KMS-11 (cell line): Measurements from ENCODE around the gene SPSB3.

Source experiments
- H2AFZ ChIP-seq: fragments of 200-600 bp; sonication (generic); 2 replicates; pipeline ENCODE4 v1.6.1; 2016; ENCODE audit warnings: antibody characterized with exemption, mixed run types, low read depth
- H3K27ac ChIP-seq: fragments of 200-600 bp; sonication (generic); 2 replicates; pipeline ENCODE4 v1.6.1; 2016; ENCODE audit warnings: mild to moderate bottlenecking, mixed run types
- H3K27me3 ChIP-seq: fragments of 200-600 bp; sonication (generic); 2 replicates; pipeline ENCODE4 v1.6.1; 2017; ENCODE audit warnings: mild to moderate bottlenecking, low read depth, mixed run types, moderate library complexity; ENCODE audit not compliant: insufficient read depth
- H3K36me3 ChIP-seq: fragments of 200-600 bp; sonication (generic); 2 replicates; pipeline ENCODE4 v1.6.1; 2017; ENCODE audit warnings: mild to moderate bottlenecking, mixed run types; ENCODE audit not compliant: insufficient read depth
- H3K4me1 ChIP-seq: fragments of 200-600 bp; sonication (generic); 2 replicates; pipeline ENCODE4 v1.6.1; 2016; ENCODE audit warnings: mild to moderate bottlenecking, low read depth, mixed run types; ENCODE audit not compliant: poor library complexity, severe bottlenecking
- H3K4me2 ChIP-seq: fragments of 200-600 bp; sonication (generic); 2 replicates; pipeline ENCODE4 v1.7.0; 2016; ENCODE audit warnings: mild to moderate bottlenecking, mixed run types
- H3K4me3 ChIP-seq: fragments of 200-600 bp; sonication (generic); IDR thresholded peaks from 2 replicates; pipeline ENCODE4 v1.6.1; 2017; ENCODE audit warnings: low read depth, low read length, mixed read lengths; ENCODE audit not compliant: insufficient read depth
- H3K79me2 ChIP-seq: fragments of 200-600 bp; sonication (generic); 2 replicates; pipeline ENCODE4 v1.6.1; 2016; ENCODE audit warnings: low read depth, mixed run types; ENCODE audit not compliant: insufficient read depth
- H3K9ac ChIP-seq: fragments of 200-600 bp; sonication (generic); 2 replicates; pipeline ENCODE4 v1.6.1; 2016; ENCODE audit warnings: mild to moderate bottlenecking, mixed run types
- H4K20me1 ChIP-seq: fragments of 200-600 bp; sonication (generic); 2 replicates; pipeline ENCODE4 v1.6.1; 2016; ENCODE audit warnings: mild to moderate bottlenecking, mixed run types; ENCODE audit not compliant: insufficient read depth
- TF ChIP-seq, protein P1 (sequence below): fragments of 200-600 bp; sonication (generic); conservative IDR thresholded peaks from 2 replicates; pipeline ENCODE4 v1.6.1; 2017; ENCODE audit warnings: low read depth, mild to moderate bottlenecking, antibody characterized with exemption, low read length, moderate library complexity, mixed read lengths

The SPSB3 gene

DNA sequence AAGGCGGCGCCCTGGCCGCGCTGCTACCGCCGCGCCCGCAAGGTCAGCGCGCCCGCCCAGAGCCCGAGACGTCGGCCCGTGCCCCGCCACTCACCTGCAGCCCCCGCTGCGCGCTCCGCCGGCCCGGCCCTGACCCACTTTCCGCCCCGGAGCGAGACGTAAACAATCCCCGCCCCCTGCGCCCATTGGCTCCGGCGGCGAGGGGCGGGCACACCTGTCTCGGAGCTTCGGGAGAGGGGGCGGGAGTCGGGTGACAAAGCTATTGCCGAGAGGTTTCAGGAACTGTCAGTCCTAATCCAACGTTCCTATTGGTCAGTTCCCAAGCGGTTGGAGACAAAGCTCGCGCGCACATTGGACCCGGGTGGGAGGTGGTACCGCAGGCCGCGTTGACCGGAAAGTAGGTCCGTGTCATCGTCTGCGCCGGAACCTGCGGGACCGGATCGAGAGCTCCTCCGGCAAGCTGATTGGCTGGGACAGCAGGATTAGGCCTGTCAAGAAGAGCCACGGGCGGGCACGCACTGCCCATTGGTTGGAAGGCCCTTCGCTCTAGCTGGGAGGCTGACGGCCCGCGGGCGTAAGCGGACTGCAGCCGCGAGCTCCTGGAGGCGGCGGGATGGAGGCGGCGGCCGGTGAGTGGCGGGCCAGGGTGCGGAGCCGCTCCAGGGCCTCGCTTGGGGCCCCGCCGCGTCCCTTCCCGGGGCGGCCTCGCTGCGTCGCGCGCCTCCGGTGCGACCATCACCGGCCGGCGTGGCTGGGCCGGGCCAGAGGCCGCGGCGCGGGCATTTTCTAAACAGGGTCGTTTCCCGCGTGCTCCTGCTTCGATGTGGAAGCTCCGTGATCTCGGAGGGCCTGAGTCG lies at the start of gene SPSB3, which contains the start of gene NUBP2:
SPSB3 (minus strand) TSS at position 164 of the 857 bp plus-strand sequence. CDS start 1,088 bp downstream, outside the sequence.
NUBP2 (plus strand) TSS at position 553 of the 857 bp plus-strand sequence; CDS start at position 614, 61 bp downstream.
- Histone ChIP-seq H3K79me2 (peaks cover 43% of the 10 kb centered on the region), H2AFZ (peak within 1 kb of the TSS; percentile 78), H3K4me2 (peak within 1 kb of the TSS; percentile 84), H3K4me1 (peaks cover 14% of the 10 kb centered on the region), H3K27ac (peak within 1 kb of the TSS; percentile 62), H3K36me3 (no peaks in the 10 kb centered on the region), H3K9ac (peak within 1 kb of the TSS; percentile 69), H4K20me1 (no peaks in the 10 kb centered on the region), H3K4me3 (no peak within 1 kb of the TSS), H3K27me3 (no peaks in the 10 kb centered on the region)
- TF ChIP-seq, protein P1, sequence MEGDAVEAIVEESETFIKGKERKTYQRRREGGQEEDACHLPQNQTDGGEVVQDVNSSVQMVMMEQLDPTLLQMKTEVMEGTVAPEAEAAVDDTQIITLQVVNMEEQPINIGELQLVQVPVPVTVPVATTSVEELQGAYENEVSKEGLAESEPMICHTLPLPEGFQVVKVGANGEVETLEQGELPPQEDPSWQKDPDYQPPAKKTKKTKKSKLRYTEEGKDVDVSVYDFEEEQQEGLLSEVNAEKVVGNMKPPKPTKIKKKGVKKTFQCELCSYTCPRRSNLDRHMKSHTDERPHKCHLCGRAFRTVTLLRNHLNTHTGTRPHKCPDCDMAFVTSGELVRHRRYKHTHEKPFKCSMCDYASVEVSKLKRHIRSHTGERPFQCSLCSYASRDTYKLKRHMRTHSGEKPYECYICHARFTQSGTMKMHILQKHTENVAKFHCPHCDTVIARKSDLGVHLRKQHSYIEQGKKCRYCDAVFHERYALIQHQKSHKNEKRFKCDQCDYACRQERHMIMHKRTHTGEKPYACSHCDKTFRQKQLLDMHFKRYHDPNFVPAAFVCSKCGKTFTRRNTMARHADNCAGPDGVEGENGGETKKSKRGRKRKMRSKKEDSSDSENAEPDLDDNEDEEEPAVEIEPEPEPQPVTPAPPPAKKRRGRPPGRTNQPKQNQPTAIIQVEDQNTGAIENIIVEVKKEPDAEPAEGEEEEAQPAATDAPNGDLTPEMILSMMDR = no peak

DNA sequence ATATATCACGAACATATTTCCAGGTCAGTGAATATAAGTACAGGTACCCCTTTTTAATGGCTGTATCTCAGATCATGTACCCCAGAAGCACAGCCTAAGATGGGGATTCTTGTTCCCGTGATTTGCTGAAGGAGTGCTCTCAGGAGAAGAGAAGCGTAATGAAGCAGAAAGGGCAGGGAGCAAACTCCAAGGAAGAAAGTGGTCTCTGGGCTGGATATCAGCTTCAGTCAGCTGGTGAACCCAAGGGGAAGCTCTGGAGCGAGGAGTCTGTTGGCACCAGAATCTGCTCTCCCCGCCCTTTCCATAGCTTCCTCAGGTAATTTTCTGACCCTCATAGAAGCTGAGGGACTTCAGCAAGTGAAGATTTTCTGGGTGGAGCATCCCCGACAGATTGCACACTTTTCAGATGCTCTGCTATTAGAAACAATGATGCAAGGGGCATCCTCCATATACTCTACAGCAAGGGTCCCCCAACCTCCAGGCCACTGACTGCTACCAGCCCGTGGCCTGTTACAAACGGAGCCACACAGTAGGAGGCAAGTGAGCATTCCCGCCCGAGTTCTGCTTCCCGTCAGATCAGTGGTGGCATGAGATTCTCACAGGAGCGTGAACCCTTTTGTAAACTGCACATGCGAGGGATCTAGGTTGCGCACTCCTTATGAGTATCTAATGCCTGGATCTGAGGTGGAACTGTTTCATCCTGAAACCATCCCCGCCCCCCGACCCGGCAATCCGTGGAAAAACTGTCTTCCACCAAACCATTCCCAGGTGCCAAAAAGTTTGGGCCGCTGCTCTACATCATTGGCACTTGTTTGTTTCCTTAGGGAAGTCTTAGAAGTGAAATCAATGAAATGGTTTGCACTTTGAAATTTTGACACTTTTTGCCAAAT lies 49.1 kb upstream of the SPSB3 start:
- H3K4me3 ChIP-seq = no peak overlapping the region

DNA sequence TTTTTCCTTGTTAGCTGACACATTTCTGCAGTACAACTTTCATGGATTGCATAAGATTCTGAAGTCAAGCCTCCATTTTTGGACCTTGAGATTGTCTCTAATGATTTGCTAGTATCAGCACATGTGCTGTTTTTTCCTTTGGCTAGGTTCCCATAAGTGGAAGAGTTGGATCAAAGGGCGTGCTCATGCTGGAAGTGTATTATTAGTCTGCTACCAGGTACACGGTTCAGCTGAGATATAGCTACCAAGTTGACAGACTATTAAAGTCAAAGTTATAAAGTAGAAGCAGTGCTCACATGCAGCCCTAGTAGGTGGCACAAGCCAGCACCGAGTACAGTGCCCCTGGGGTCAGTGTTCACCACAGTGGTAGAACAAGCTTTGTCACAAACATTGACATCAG lies 47.8 kb upstream of the SPSB3 start:
- Histone ChIP-seq H2AFZ (no peak overlapping the region), H3K4me2 (no peak overlapping the region), H3K36me3 (no peaks in the 10 kb centered on the region), H3K79me2 (peaks cover 16% of the 10 kb centered on the region; the same call in 1 of the 2 replicates), H4K20me1 (no peaks in the 10 kb centered on the region), H3K4me3 (no peak overlapping the region), H3K27ac (no peak overlapping the region), H3K27me3 (no peaks in the 10 kb centered on the region), H3K9ac (no peak overlapping the region), H3K4me1 (peaks cover 23% of the 10 kb centered on the region)
- TF ChIP-seq, protein P1 = no peak

More for the DNA sequence above, 49.1 kb upstream of the SPSB3 start:
- Histone ChIP-seq H3K4me1 (peaks cover 16% of the 10 kb centered on the region), H2AFZ (no peak overlapping the region), H3K4me2 (no peak overlapping the region), H4K20me1 (no peaks in the 10 kb centered on the region), H3K27me3 (no peaks in the 10 kb centered on the region), H3K9ac (no peak overlapping the region), H3K36me3 (no peaks in the 10 kb centered on the region), H3K79me2 (peaks cover 16% of the 10 kb centered on the region; the same call in 1 of the 2 replicates), H3K27ac (no peak overlapping the region)
- TF ChIP-seq, protein P1 = no peak

DNA sequence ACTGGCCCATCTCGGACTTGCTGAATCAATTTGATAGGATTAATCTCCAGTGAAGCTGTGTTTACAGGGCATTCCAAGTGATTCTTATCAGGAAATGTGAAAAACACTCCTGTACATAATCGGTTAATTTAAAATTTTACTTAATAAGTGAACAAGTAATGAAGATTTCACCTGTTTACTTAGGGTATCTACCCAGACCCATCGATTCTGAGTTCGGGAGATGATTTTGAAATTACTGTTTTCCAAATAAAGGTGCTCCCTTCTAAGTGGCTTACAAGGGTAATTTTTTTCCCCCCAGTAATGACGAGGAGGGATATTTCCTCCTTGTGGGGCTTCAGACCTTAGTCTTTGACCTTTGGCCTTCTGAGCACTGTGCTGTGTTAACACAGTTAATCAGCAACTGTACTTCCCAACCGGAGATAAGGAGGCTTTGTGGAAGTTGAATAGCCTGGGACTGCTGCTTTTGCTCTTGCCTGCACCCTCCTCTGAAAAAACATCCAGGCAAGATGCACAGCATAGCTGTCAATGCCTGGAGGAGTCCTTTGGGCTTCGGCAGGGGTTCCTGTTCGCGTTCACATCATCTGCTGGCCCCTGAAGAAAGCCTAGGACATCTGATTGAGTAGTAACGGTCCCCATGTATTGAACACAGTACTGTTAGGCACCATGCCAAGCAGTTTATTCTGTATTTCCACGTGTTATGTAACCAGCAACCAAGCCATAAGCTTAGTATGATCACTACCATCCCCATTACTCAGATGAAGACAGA lies 46.5 kb upstream of the SPSB3 start:
- Histone ChIP-seq H3K79me2 (peaks cover 21% of the 10 kb centered on the region; the same call in 1 of the 2 replicates), H3K36me3 (no peaks in the 10 kb centered on the region), H3K9ac (no peak overlapping the region), H3K27me3 (no peaks in the 10 kb centered on the region), H3K4me1 (peaks cover 24% of the 10 kb centered on the region), H3K4me2 (peak overlapping the region; percentile 86), H3K27ac (no peak overlapping the region), H2AFZ (no peak overlapping the region), H3K4me3 (no peak overlapping the region), H4K20me1 (no peaks in the 10 kb centered on the region)
- TF ChIP-seq, protein P1 = no peak
